H1 (cell line): ENCODE results near the gene AP3B2. TPM values are rescaled to one million over a fixed set of nuclear protein-coding genes. Genes with fewer than 3 reads are reported as not detected.

Experiments
- ATF2 ChIP-seq: IDR thresholded peaks from 2 replicates; pipeline ENCODE4 v1.6.1; 2012; ENCODE audit warnings: low read length, inconsistent platforms
- HDAC6 ChIP-seq: IDR thresholded peaks from one replicate; pipeline ENCODE4 v1.7.1; 2012; ENCODE audit warnings: low read depth, mild to moderate bottlenecking, inconsistent platforms, low read length, moderate library complexity
- KDM4A ChIP-seq: IDR thresholded peaks from one replicate; pipeline ENCODE4 v1.7.1; 2012; ENCODE audit warnings: low read depth, mild to moderate bottlenecking, moderate library complexity, low read length, inconsistent platforms; ENCODE audit not compliant: severe bottlenecking
- RFX5 ChIP-seq: IDR thresholded peaks from 2 replicates; pipeline ENCODE4 v1.6.1; 2011; ENCODE audit warnings: low read depth, low read length, improper control_type of control experiment, borderline replicate concordance
- polyA plus RNA-seq, 7 experiments: library from polyadenylated mRNA; depleted of rRNA in 3 of 7; stranded (reverse) in 5 of 7; unstranded in 2 of 7; fragments of >200 nt in 5 of 7; fragments of 200-250 nt in 2 of 7; gene quantifications; 1 replicate in 5 of 7; 2 replicates in 1 of 7; 4 replicates in 1 of 7; pipeline versions ENCODE4 v1.2.1 to v1.2.3, GENCODE V29; 2011 to 2013; ENCODE audit warnings: missing spikeins in 2 of 7, mixed read lengths in 2 of 7
- total RNA-seq: library from RNA; stranded (reverse); fragmentation: NEBNext Ultra II Directional; extraction: Animal tissue kit (Norgen Biotek cat#: 25700); gene quantifications from 2 replicates; pipeline ENCODE4 v1.2.1, GENCODE V29; 2021

The AP3B2 gene
- total and polyA plus RNA-seq, 2 of the 8 experiments (the other 6 are each of a cell fraction or from before 2014, with no cell fraction given): 21.8 to 25.7 TPM

- TF ChIP-seq ATF2 (no peak), HDAC6 (no peak), KDM4A (no peak), RFX5 (no peak)
- TF ChIP-seq, all 59 proteins: peak for 0
Observed at GRCh38 chr15:82640672-82641071, 69.0 kb downstream of the AP3B2 start (continued).
